A549 (cell line): ENCODE results near the gene BRI3BP. TPM values are rescaled to one million over a fixed set of nuclear protein-coding genes. Genes with fewer than 3 reads are reported as not detected.

Source experiments
- ATAC-seq, 2 experiments: fragments of 200-7000 bp in 1 of 2; fragments of >200 bp in 1 of 2; cut with Nextera tagmentation in 1 of 2; cut with Tn5 transposase in 1 of 2; 3 replicates each; pipeline versions ENCODE4 v1.8.0 to v1.9.1; 2018 to 2020; ENCODE audit warnings: mild to moderate bottlenecking in 1 of 2, moderate library complexity in 1 of 2
- CTCF ChIA-PET: fragments of 300-600 bp; sonication (Branson Sonifier 250); formaldehyde crosslinking; extraction: SDS; loops from one replicate; lab custom pipeline; 2021; ENCODE audit warnings: antibody characterized with exemption, inconsistent platforms; lab: Yijun Ruan, JAX
- POLR2A ChIA-PET: fragments of 350-600 bp; formaldehyde crosslinking; extraction: SDS; loops from one replicate; lab custom pipeline; 2021; ENCODE audit warnings: antibody characterized with exemption, inconsistent platforms; lab: Yijun Ruan, JAX
- DNase-seq, 2 experiments: peaks; one replicate each; pipeline versions ENCODE4 v3.0.0 to v3.0.0-alpha.2; 2011 to 2016; ENCODE audit warnings: low read depth in 1 of 2, low spot score in 1 of 2
- FAIRE-seq: peaks from 2 replicates; lab custom pipeline; 2011; peaks lifted over from hg19 to GRCh38; lab: Jason Lieb, UNC
- H3K27ac ChIP-seq, 2 experiments: fragments of >200 bp; sonication (Bioruptor Twin); formaldehyde crosslinking; 3 replicates each; pipeline ENCODE4 v1.5.1; 2016 to 2017
- H3K4me1 ChIP-seq: fragments of >200 bp; sonication (Bioruptor Twin); formaldehyde crosslinking; 3 replicates; pipeline ENCODE4 v1.6.1; 2016
- H3K4me2 ChIP-seq: fragments of >200 bp; sonication (Bioruptor Twin); formaldehyde crosslinking; 3 replicates; pipeline ENCODE4 v1.6.1; 2016
- H3K4me3 ChIP-seq: fragments of >200 bp; sonication (Bioruptor Twin); formaldehyde crosslinking; 3 replicates; pipeline ENCODE4 v1.5.1; 2016
- H3K9me3 ChIP-seq: fragments of >200 bp; sonication (Bioruptor Twin); formaldehyde crosslinking; 3 replicates; pipeline ENCODE4 v1.6.1; 2016
- BHLHE40 ChIP-seq: IDR thresholded peaks from 2 replicates; pipeline ENCODE4 v1.6.1; 2012; ENCODE audit warnings: low read depth, low read length, inconsistent platforms
- CHD2 ChIP-seq: fragments of 150-350 bp; IDR thresholded peaks from 2 replicates; pipeline ENCODE4 v1.6.1; 2014; ENCODE audit warnings: low read length; ENCODE audit not compliant: partially characterized antibody
- EP300 ChIP-seq, 2 experiments: fragments of >200 bp; sonication (Bioruptor Twin); formaldehyde crosslinking; IDR thresholded peaks; 2 replicates in 1 of 2; 3 replicates in 1 of 2; pipeline ENCODE4 v1.6.1; 2016 to 2017
- ESRRA ChIP-seq: fragments of 150-350 bp; IDR thresholded peaks from 2 replicates; pipeline ENCODE4 v1.6.1; 2014; ENCODE audit warnings: mild to moderate bottlenecking, low read length, borderline replicate concordance
- FOSB ChIP-seq: fragments of 250-450 bp; sonication (Bioruptor Pico); IDR thresholded peaks from 2 replicates; pipeline ENCODE4 v1.5.0; 2020; ENCODE audit warnings: mild to moderate bottlenecking, moderate library complexity
- FOSL2 ChIP-seq, 2 experiments: fragments of 450-650 bp in 1 of 2; fragments of >200 bp in 1 of 2; sonication (Bioruptor Twin) in 1 of 2; formaldehyde crosslinking; IDR thresholded peaks; 2 replicates each; pipeline versions ENCODE4 v1.5.0 to v1.6.1; 2016 to 2020; ENCODE audit warnings: mild to moderate bottlenecking in 1 of 2, moderate library complexity in 1 of 2
- GATA3 ChIP-seq: IDR thresholded peaks from 2 replicates; pipeline ENCODE4 v1.6.1; 2012; ENCODE audit warnings: borderline replicate concordance
- HEYL ChIP-seq: fragments of 250-450 bp; sonication (Bioruptor Pico); IDR thresholded peaks from 2 replicates; pipeline ENCODE4 v1.8.0; 2021; ENCODE audit warnings: mild to moderate bottlenecking, moderate library complexity
- HOXB5 ChIP-seq: fragments of 250-450 bp; sonication (Bioruptor Pico); IDR thresholded peaks from 2 replicates; pipeline ENCODE4 v1.5.0; 2020; ENCODE audit warnings: mild to moderate bottlenecking, moderate library complexity
- JUN ChIP-seq, 2 experiments: fragments of >200 bp; sonication (Bioruptor Twin); formaldehyde crosslinking; IDR thresholded peaks; 2 replicates in 1 of 2; 3 replicates in 1 of 2; pipeline ENCODE4 v1.6.1; 2016 to 2017
- MAZ ChIP-seq: fragments of 150-350 bp; IDR thresholded peaks from 2 replicates; pipeline ENCODE4 v1.6.1; 2014; ENCODE audit warnings: antibody characterized with exemption, low read depth, low read length, borderline replicate concordance
- NPAS2 ChIP-seq: fragments of 250-450 bp; sonication (Bioruptor Pico); IDR thresholded peaks from 2 replicates; pipeline ENCODE4 v1.8.0; 2022; ENCODE audit warnings: mild to moderate bottlenecking, moderate library complexity, borderline replicate concordance
- NR3C1 ChIP-seq: fragments of >200 bp; sonication (Bioruptor Twin); formaldehyde crosslinking; IDR thresholded peaks from 3 replicates; pipeline ENCODE4 v1.6.1; 2017
- POLR2A ChIP-seq: IDR thresholded peaks from 2 replicates; pipeline ENCODE4 v1.6.1; 2012; ENCODE audit warnings: mild to moderate bottlenecking, low read length
- RAD21 ChIP-seq, 2 experiments: fragments of >200 bp in 1 of 2; sonication (Bioruptor Twin) in 1 of 2; formaldehyde crosslinking in 1 of 2; IDR thresholded peaks in 1 of 2; conservative IDR thresholded peaks in 1 of 2; 2 replicates in 1 of 2; 3 replicates in 1 of 2; pipeline ENCODE4 v1.6.1; 2012 to 2018; ENCODE audit warnings: inconsistent platforms in 1 of 2
- RCOR1 ChIP-seq: fragments of 150-350 bp; IDR thresholded peaks from 2 replicates; pipeline ENCODE4 v1.6.1; 2014; ENCODE audit warnings: antibody characterized with exemption, low read length, low read depth
- RNF2 ChIP-seq: fragments of 200-600 bp; sonication (generic); IDR thresholded peaks from 2 replicates; pipeline ENCODE4 v1.6.1; 2016; ENCODE audit warnings: low read depth, mild to moderate bottlenecking, antibody characterized with exemption, moderate library complexity, borderline replicate concordance
- WGBS: methylation state at CpG from one replicate; pipeline ENCODE4 v1.1.6; 2017; ENCODE audit errors: missing lambda C conversion rate; 5-methylcytosine and 5-hydroxymethylcytosine counted together
- polyA plus RNA-seq, 4 experiments: library from polyadenylated mRNA; depleted of rRNA in 3 of 4; stranded (reverse); fragments of >200 nt; fragmentation: RNase III in 1 of 4; extraction: RNeasy Plus Mini Kit Qiagen cat#74134 plus additional on column Dnase treatment in 1 of 4; gene quantifications; 2 replicates in 3 of 4; 3 replicates in 1 of 4; pipeline ENCODE4 v1.2.3, GENCODE V29; 2011 to 2017
- TF ChIP-seq, protein P1 (sequence below): fragments of 150-350 bp; IDR thresholded peaks from 2 replicates; pipeline ENCODE4 v1.6.1; 2014; ENCODE audit warnings: low read depth, mild to moderate bottlenecking, low read length
- TF ChIP-seq, protein P2 (sequence below): fragments of >200 bp; sonication (Bioruptor Twin); formaldehyde crosslinking; IDR thresholded peaks from 2 replicates; pipeline ENCODE4 v1.6.1; 2016
- TF ChIP-seq, protein P3 (sequence below): fragments of 250-450 bp; sonication (Bioruptor Pico); IDR thresholded peaks from 2 replicates; pipeline ENCODE4 v1.5.0; 2020; ENCODE audit warnings: low read depth, mild to moderate bottlenecking, moderate library complexity
- TF ChIP-seq, protein P4 (sequence below): IDR thresholded peaks from 2 replicates; pipeline ENCODE4 v1.6.1; 2012
- TF ChIP-seq, protein P5 (sequence below): fragments of 200-600 bp; sonication (generic); IDR thresholded peaks from 2 replicates; pipeline ENCODE4 v1.6.1; 2016; ENCODE audit warnings: antibody characterized with exemption, mild to moderate bottlenecking, moderate library complexity

BRI3BP gene
- polyA plus RNA-seq, 2 of the 4 experiments (the other 2 are of a cell fraction): 25.0 to 25.9 TPM

DNA sequence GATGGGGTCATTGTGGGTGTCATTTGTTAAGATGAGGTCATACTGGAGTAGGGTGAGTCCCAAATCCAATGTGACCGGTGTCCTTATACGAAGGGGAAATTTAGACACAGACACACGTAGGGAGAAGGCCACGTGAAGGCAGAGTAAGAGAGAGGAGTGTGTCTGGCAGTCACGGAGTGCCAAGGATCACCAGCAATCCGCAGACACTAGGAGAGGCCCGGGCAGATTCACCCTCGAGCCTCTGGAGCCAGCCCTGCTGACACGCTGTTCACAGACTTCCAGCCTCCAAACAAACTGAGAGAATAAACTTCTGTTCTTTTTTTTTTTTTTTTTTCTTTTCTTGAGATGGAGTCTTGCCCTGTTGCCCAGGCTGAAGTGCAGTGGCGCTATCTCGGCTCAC, 24.9 kb downstream of the BRI3BP start:
- no peak for FAIRE-seq
- Histone ChIP-seq H3K27ac (no peak overlapping the region), H3K4me1 (no peaks in the 10 kb centered on the region), H3K4me3 (no peak overlapping the region), H3K9me3 (0 out of 3 replicates have a peak, but pooled peaks cover 2% of the 10 kb centered on the region), H3K4me2 (no peak overlapping the region)
- DNase-seq: no peak
- WGBS: 93% methylated on average over 11 of the region's 11 CpGs
- no peak for TF ChIP-seq FOSL2 (IDR thresholded peaks at IDR 0.05)
- TF ChIP-seq FOSL2 (CRISPR knock-in tag; IDR thresholded peaks at IDR 0.05): no peak
- no peak for TF ChIP-seq CHD2
- no peak for TF ChIP-seq POLR2A
- TF ChIP-seq JUN (IDR thresholded peaks at IDR 0.05): no peak
- no peak for TF ChIP-seq NR3C1
- TF ChIP-seq, protein P1, sequence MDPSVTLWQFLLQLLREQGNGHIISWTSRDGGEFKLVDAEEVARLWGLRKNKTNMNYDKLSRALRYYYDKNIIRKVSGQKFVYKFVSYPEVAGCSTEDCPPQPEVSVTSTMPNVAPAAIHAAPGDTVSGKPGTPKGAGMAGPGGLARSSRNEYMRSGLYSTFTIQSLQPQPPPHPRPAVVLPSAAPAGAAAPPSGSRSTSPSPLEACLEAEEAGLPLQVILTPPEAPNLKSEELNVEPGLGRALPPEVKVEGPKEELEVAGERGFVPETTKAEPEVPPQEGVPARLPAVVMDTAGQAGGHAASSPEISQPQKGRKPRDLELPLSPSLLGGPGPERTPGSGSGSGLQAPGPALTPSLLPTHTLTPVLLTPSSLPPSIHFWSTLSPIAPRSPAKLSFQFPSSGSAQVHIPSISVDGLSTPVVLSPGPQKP: no peak
- no peak for TF ChIP-seq NPAS2
- ChIA-PET CTCF (no interaction called here), POLR2A (no interaction called here)
- no peak for ATAC-seq

DNA sequence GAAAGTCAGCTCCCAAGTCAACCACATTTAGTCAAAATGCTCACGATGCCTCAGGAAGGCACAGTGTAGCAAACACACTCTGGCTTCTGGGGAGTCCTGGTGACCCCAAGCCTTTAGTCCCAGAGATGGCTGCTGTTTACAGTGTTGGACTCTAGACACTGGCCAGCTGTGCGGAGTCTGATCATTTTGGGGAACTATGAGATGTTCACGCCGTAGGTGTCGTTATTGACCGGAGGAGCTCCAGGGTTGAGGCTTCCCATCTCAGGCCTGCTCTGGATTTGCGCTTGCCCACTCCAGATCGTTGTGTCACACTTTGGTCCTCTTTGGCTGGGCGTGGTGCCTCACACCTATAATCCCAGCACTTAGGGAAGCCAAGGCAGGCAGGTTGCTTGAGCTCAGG, 27.7 kb downstream of the BRI3BP start:
- no peak overlapping the region for H3K27ac ChIP-seq
- H3K4me1 ChIP-seq: no peaks in the 10 kb centered on the region
- ATAC-seq (no peak), DNase-seq (no peak), FAIRE-seq (no peak)
- H3K4me2 ChIP-seq: no peak overlapping the region
- 94% methylated on average over 9 of the region's 9 CpGs for WGBS
- H3K9me3 ChIP-seq: 0 out of 3 replicates have a peak, but pooled peaks cover 2% of the 10 kb centered on the region
- CTCF ChIA-PET: interaction anchor here (1.5 kb wide), 1 partner anchor 23 kb away, joined by 5 read pairs; no protein-coding TSS in a partner anchor
- TF ChIP-seq, protein P2, sequence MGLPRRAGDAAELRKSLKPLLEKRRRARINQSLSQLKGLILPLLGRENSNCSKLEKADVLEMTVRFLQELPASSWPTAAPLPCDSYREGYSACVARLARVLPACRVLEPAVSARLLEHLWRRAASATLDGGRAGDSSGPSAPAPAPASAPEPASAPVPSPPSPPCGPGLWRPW: no peak
- TF ChIP-seq, protein P3, sequence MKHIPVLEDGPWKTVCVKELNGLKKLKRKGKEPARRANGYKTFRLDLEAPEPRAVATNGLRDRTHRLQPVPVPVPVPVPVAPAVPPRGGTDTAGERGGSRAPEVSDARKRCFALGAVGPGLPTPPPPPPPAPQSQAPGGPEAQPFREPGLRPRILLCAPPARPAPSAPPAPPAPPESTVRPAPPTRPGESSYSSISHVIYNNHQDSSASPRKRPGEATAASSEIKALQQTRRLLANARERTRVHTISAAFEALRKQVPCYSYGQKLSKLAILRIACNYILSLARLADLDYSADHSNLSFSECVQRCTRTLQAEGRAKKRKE (CRISPR knock-in tag): no peak
- TF ChIP-seq NR3C1 (no peak), POLR2A (no peak), FOSB (CRISPR knock-in tag) (no peak), BHLHE40 (no peak), HOXB5 (CRISPR knock-in tag) (no peak), ESRRA (no peak), HEYL (no peak), GATA3 (no peak), MAZ (no peak), RNF2 (no peak), RCOR1 (no peak), EP300 (IDR thresholded peaks at IDR 0.05) (no peak), RAD21 (conservative IDR thresholded peaks at IDR 0.05 in 1 of 2, IDR thresholded peaks at IDR 0.05 in 1 of 2) (no peak)
- TF ChIP-seq, protein P4, sequence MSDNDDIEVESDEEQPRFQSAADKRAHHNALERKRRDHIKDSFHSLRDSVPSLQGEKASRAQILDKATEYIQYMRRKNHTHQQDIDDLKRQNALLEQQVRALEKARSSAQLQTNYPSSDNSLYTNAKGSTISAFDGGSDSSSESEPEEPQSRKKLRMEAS: no peak
- TF ChIP-seq, protein P5, sequence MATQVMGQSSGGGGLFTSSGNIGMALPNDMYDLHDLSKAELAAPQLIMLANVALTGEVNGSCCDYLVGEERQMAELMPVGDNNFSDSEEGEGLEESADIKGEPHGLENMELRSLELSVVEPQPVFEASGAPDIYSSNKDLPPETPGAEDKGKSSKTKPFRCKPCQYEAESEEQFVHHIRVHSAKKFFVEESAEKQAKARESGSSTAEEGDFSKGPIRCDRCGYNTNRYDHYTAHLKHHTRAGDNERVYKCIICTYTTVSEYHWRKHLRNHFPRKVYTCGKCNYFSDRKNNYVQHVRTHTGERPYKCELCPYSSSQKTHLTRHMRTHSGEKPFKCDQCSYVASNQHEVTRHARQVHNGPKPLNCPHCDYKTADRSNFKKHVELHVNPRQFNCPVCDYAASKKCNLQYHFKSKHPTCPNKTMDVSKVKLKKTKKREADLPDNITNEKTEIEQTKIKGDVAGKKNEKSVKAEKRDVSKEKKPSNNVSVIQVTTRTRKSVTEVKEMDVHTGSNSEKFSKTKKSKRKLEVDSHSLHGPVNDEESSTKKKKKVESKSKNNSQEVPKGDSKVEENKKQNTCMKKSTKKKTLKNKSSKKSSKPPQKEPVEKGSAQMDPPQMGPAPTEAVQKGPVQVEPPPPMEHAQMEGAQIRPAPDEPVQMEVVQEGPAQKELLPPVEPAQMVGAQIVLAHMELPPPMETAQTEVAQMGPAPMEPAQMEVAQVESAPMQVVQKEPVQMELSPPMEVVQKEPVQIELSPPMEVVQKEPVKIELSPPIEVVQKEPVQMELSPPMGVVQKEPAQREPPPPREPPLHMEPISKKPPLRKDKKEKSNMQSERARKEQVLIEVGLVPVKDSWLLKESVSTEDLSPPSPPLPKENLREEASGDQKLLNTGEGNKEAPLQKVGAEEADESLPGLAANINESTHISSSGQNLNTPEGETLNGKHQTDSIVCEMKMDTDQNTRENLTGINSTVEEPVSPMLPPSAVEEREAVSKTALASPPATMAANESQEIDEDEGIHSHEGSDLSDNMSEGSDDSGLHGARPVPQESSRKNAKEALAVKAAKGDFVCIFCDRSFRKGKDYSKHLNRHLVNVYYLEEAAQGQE: no peak
- POLR2A ChIA-PET: no interaction called here
- H3K4me3 ChIP-seq: no peak overlapping the region
